CD4-positive, alpha-beta T cell treated with Interleukin-4 for 1 hour (primary cell): ENCODE measurements around the gene RIPOR3.
"Not testable (repeated sequence)": the region's sequence is repeated elsewhere in the genome, so short reads cannot be mapped to it uniquely, and the experiment has no call there.

Experiments used
- DNase-seq, 2 donors: peaks; one replicate each; pipeline ENCODE4 v3.0.0-alpha.2; 2020 to 2022

The RIPOR3 gene

GRCh38 chr20:50723672-50724071 lies 32.3 kb upstream of the RIPOR3 start:
- DNase-seq, result no peak

GRCh38 chr20:50722424-50723155 lies 31.2 kb upstream of the RIPOR3 start:
- no peak for DNase-seq

DNA sequence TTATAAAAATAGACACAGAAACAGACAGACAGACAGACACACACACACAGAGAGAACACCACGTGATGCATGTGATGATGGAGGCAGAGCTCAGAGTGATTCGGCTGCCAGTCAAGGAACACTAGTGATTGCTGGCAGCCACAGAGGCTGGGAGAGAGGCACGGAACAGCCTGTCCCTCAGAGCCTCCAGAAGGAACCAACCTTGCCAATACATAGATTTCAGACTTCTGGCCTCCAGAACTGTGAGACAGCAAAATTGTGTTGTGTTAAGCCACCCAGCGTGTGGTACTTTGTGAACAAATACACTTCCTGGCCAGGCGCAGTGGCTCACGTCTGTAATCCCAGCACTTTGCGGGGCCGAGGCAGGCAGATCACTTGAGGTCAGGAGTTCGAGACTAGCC lies 30.5 kb upstream of the RIPOR3 start:
- no peak for DNase-seq

GRCh38 chr20:50720582-50720981 lies 29.2 kb upstream of the RIPOR3 start:
- DNase-seq, result no peak

DNA sequence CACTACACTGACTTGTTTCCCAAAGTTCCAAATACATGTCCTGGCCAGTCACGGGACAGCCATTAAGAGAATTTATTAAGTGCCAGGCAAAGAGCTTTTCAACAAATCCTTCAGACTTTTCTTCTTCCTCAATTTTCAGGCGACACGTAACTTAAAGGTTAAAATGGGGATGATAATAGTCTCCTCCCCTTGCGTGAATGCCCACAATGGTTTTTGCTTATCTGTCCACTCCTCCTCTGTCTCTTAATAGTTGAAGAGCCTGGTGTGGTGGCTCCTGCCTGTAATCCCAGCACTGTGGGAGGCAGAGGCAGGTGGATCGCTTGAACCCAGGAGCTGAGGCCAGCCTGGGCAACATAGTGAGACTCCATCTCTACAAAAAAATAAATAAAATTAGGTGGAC lies 28.7 kb upstream of the RIPOR3 start:
- no peak for DNase-seq

DNA sequence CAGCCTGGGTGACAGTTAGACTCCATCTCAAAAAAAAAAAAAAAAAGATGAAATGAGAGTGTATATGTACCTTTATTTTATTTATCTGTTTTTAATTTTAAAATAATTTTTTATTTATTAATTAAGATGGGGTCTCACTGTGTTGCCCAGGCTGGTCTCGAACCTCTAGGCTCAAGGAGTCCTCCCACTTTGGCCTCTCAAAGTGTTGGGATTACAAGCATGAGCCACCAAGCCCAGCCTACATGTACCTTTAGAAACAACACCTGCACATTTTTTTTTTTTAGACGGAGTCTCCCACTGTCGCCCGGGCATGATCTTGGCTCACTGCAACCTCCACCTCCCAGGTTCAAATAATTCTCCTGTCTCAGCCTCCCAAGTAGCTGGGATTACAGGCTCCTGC lies 28.0 kb upstream of the RIPOR3 start:
- DNase-seq, result no peak

DNA sequence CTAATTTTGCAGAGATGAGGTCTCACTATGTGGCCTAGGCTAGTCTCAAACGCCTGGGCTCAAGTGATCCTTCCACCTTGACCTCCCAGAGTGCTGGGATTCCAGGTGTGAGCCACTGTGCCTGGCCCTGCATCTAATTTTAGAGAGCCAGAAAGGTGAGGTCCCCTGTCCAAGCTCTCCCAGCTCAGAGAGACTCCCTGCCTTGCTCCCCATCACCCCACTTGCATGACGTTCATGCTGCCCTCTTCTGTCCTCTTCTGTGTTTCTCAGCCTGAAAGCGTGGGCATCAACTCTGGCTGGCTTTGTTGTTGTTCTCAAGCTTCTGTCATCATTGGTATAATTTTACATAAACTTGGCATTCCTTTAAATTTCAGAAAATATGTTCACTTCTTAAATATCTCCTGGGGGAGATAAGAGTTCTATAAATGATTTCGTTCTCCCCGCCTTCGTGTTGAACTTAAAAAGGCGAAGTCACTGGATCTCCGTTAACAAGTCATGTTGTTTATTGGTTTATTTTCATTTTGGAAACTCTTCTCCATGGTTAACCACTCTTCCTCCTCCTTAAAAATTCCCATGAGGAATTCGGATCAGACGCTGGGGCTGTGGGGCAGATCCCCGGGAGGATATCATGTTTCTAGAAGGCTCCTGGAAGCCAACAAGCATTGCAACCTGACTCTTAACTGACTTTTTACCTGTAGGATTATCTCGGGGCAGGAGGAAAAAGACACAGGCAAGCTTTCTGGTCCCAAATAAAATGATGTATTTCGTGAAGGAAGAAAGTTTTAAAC lies 26.8 kb upstream of the RIPOR3 start:
- no peak for DNase-seq

GRCh38 chr20:50717312-50717711 lies 26.0 kb upstream of the RIPOR3 start:
- no peak for DNase-seq

- DNase-seq, result no peak
Observed at GRCh38 chr20:50716518-50716917, 25.2 kb upstream of the RIPOR3 start.

DNA sequence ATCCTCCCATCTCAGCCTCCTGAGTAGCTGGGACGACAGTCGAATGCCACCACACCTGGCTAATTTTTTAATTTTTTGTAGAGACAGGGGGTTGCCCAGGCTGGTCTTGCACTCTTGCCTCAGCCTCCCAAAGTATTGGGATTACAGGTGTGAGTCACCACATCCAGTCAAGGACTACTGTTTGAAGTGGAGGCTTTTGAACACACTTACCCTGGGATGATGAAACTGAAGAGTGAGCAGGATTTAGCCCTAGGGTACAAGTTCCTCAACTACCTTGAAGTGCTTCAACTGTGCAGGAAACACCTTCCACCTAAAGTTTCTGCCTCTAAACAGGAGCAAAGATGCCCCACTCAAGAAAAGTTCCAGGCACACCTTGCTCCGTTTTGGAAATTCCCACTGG lies 24.4 kb upstream of the RIPOR3 start:
- no peak for DNase-seq

DNA sequence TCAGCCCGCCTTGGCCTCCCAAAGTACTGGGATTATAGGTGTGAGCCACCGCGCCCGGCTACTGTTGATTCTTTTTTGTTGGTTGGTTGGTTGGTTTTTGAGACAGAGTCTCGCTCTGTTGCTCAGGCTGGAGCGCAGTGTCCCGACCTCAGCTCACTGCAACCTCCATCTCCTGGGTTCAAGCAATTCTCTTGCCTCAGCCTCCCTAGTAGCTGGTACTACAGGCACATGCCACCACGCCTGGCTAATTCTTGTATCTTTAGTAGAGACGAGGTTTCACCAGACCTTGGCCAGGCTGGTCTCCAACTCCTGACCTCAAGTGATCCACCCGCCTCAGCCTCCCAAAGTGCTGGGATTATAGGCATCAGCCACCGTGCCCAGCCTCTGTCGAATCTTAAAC lies 23.1 kb upstream of the RIPOR3 start:
- not testable (repeated sequence) for DNase-seq

- no peak for DNase-seq
Observed at GRCh38 chr20:50713657-50714101, 22.3 kb upstream of the RIPOR3 start.

DNA sequence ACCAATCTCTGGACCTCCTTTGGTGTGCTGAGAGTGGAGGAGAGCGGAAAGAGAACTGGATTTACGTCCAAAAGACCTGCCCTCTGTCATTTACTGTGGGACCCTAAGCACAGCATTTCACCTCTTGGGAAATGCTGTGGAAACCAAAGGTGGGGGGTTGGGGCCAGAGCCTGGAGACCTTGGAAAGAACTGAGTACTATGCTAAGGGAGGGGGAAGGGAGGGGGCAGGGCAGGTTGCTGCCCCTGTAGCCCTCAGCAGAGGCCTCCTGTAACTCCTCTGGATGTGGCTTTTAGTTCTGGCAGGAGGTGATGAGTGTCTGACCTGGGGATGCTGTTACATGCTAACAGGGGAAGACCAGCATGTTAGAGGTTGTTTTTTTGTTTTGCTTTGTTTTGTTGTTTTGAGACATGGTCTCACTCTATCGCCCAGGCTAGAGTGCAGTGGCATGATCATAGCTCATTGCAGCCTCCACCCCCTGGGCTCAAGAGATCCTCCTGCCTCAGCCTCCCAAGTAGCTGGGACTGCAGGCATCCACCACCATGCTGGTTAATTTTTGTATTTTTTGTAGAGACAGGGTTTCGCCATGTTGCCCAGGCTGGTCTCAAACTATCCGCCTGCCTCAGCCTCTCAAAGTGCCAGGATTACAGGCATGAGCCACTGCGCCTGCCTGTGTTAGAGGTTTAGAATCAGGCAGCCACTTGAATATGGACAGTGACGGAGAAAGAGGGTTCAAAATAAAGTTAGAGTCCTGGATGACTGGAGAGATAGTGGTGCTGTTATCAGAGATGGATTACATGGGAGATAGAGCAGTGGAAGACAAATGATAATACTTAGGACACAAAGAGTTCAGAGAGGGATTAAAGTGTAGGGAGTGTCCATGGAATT lies 21.7 kb upstream of the RIPOR3 start:
- DNase-seq, result no peak

GRCh38 chr20:50711113-50711825 lies 19.9 kb upstream of the RIPOR3 start:
- no peak for DNase-seq

GRCh38 chr20:50710492-50711063 lies 19.2 kb upstream of the RIPOR3 start:
- DNase-seq, result no peak

GRCh38 chr20:50709636-50709973 lies 18.3 kb upstream of the RIPOR3 start:
- no peak for DNase-seq

DNA sequence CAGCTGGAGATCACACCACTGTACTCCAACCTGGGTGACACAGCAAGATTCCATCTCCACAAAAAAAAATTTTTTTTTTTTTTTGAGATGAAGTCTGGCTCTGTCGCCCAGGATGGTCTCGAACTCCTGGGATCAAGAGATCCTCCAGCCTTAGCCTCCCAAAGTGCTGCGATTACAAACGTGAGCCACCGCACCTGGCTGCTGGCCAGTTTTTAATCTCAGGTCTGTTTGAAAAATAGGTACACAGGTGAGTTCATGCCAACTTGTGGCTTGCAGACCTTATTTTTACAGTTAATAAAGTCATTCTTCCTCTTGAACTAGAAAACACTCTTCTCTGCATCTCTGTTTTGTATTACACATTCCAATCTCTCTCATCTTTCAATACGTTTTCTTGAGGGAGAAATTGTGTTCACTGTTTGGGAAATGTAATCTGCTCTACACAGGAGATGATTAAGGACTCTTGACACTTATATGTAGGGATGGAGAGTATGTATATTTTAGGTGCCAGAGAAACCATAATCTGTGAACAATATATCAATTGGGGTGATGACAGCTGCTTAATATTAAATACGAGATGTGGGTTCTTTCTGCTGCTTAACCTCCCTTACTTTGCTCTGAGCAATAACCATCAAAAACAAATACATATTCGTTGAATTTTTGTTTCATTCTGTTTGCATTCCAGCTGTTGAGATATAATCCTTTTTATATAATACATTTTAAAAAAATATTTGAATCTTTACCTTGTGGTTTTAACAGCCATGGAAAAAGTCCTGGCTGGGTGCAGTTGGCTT lies 17.7 kb upstream of the RIPOR3 start:
- DNase-seq, result no peak

- no peak for DNase-seq
Observed at GRCh38 chr20:50704971-50705370, 13.6 kb upstream of the RIPOR3 start.

GRCh38 chr20:50704514-50704913 lies 13.2 kb upstream of the RIPOR3 start:
- DNase-seq, result no peak

- not testable (repeated sequence) for DNase-seq
Observed at GRCh38 chr20:50703651-50704438, 12.5 kb upstream of the RIPOR3 start.
